Smooth muscle cell (in vitro differentiated cells): ENCODE data around the gene COBL. TPM values are rescaled to one million over a fixed set of nuclear protein-coding genes. Genes with fewer than 3 reads are reported as not detected.

Experiments used
- DNase-seq: peaks from one replicate; lab custom pipeline; 2025; ENCODE audit not compliant: unreplicated experiment; lab: John Stamatoyannopoulos, UW
- H2AFZ ChIP-seq: fragments of 200-600 bp; sonication (generic); 2 replicates; pipeline ENCODE4 v1.6.0; 2016; ENCODE audit warnings: antibody characterized with exemption, low read depth, mild to moderate bottlenecking
- H3F3A ChIP-seq: fragments of 200-600 bp; sonication (generic); 2 replicates; pipeline ENCODE4 v1.6.0; 2017; ENCODE audit warnings: antibody characterized with exemption, low read depth
- H3K27ac ChIP-seq: fragments of 200-600 bp; sonication (generic); 2 replicates; pipeline ENCODE4 v1.5.1; 2016; ENCODE audit warnings: low read depth, mild to moderate bottlenecking
- H3K27me3 ChIP-seq: fragments of 200-600 bp; sonication (generic); 2 replicates; pipeline ENCODE4 v1.6.1; 2016; ENCODE audit warnings: low read depth, mild to moderate bottlenecking
- H3K36me3 ChIP-seq: fragments of 200-600 bp; sonication (generic); 2 replicates; pipeline ENCODE4 v1.5.1; 2016; ENCODE audit warnings: low read depth
- H3K4me1 ChIP-seq: fragments of 200-600 bp; sonication (generic); 2 replicates; pipeline ENCODE4 v1.5.1; 2016; ENCODE audit warnings: low read depth
- H3K4me2 ChIP-seq: fragments of 200-600 bp; sonication (generic); 2 replicates; pipeline ENCODE4 v1.6.0; 2016; ENCODE audit warnings: mild to moderate bottlenecking
- H3K4me3 ChIP-seq: fragments of 200-600 bp; sonication (generic); 2 replicates; pipeline ENCODE4 v1.5.1; 2016; ENCODE audit warnings: mild to moderate bottlenecking
- H3K79me2 ChIP-seq: fragments of 200-600 bp; sonication (generic); 2 replicates; pipeline ENCODE4 v1.6.0; 2016; ENCODE audit warnings: low read depth, mild to moderate bottlenecking
- H3K9ac ChIP-seq: fragments of 200-600 bp; sonication (generic); 2 replicates; pipeline ENCODE4 v1.6.0; 2016; ENCODE audit warnings: low read depth
- H3K9me3 ChIP-seq: fragments of 200-600 bp; sonication (generic); replicated peaks from 2 replicates; pipeline ENCODE4 v1.5.1; 2016; ENCODE audit warnings: low read depth
- H4K20me1 ChIP-seq: fragments of 200-600 bp; sonication (generic); 2 replicates; pipeline ENCODE4 v1.6.0; 2016; ENCODE audit warnings: low read depth
- WGBS: methylation state at CpG from one replicate; pipeline ENCODE4 v1.1.7; 2016; ENCODE audit warnings: low lambda C conversion rate; 5-methylcytosine and 5-hydroxymethylcytosine counted together
- polyA plus RNA-seq: library from polyadenylated mRNA; unstranded; fragments of >200 nt; fragmentation: Nextera tagmentation; extraction: Ambion mirVana; gene quantifications from 2 replicates; pipeline ENCODE4 v1.2.1, GENCODE V29; 2016
- total RNA-seq: library from RNA; depleted of rRNA; stranded (reverse); fragments of >200 nt; gene quantifications from 2 replicates; pipeline ENCODE4 v1.2.3, GENCODE V29; 2014
- TF ChIP-seq, protein P1 (sequence below): fragments of 200-600 bp; sonication (generic); IDR thresholded peaks from 2 replicates; pipeline ENCODE4 v1.5.1; 2017; ENCODE audit warnings: borderline replicate concordance, mild to moderate bottlenecking, antibody characterized with exemption; ENCODE audit not compliant: insufficient read depth, poor library complexity, severe bottlenecking

The COBL gene
- total and polyA plus RNA-seq, 2 experiments from 2014 or later: 0.47 to 2.8 TPM

DNA sequence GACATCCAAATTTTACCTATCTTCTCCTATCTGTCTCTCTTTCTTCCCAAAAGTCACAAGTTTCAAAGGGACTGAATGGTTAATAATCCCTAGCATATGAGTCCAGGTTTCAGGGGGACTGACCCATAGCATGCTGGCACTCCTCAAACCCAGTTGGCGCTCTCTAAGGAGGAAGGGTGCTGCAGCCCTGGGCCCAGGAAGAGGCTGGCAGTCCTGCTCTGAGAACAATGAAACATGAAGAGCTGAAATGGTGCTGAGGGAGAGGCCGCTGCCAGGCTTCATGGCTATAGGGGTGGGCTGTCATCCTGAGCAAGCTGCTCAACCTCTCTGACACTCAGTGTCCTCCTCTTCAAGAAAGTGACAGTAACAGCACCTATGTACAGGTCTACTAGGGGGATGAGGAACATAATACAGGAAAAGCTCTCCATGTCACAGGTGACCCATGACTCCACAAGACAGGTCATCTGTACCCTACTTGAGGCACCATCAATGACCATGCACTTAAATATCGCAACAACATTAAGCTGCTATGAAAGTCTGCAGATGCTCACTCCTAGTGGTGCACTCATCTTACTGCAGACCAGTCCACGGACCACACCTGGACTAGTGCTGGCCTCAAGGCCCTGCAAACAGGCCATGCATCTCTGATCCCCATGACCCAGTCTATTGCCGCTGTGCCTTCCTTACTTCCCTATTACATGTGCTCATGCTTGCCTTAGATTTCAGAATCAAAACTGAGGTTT is 17.0 kb downstream of the COBL start:
- Histone ChIP-seq H3K9ac (no peak overlapping the region), H3K4me2 (no peak overlapping the region), H3K9me3 (no peaks in the 10 kb centered on the region), H3K36me3 (no peaks in the 10 kb centered on the region), H3K79me2 (no peaks in the 10 kb centered on the region), H3F3A (no peaks in the 10 kb centered on the region), H4K20me1 (no peaks in the 10 kb centered on the region), H3K27me3 (no peaks in the 10 kb centered on the region), H2AFZ (no peak overlapping the region), H3K27ac (no peak overlapping the region), H3K4me1 (no peaks in the 10 kb centered on the region), H3K4me3 (no peak overlapping the region)
- WGBS: 96% methylated on average over 5 of the region's 5 CpGs
- DNase-seq: no peak
- TF ChIP-seq, protein P1, sequence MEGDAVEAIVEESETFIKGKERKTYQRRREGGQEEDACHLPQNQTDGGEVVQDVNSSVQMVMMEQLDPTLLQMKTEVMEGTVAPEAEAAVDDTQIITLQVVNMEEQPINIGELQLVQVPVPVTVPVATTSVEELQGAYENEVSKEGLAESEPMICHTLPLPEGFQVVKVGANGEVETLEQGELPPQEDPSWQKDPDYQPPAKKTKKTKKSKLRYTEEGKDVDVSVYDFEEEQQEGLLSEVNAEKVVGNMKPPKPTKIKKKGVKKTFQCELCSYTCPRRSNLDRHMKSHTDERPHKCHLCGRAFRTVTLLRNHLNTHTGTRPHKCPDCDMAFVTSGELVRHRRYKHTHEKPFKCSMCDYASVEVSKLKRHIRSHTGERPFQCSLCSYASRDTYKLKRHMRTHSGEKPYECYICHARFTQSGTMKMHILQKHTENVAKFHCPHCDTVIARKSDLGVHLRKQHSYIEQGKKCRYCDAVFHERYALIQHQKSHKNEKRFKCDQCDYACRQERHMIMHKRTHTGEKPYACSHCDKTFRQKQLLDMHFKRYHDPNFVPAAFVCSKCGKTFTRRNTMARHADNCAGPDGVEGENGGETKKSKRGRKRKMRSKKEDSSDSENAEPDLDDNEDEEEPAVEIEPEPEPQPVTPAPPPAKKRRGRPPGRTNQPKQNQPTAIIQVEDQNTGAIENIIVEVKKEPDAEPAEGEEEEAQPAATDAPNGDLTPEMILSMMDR: no peak

DNA sequence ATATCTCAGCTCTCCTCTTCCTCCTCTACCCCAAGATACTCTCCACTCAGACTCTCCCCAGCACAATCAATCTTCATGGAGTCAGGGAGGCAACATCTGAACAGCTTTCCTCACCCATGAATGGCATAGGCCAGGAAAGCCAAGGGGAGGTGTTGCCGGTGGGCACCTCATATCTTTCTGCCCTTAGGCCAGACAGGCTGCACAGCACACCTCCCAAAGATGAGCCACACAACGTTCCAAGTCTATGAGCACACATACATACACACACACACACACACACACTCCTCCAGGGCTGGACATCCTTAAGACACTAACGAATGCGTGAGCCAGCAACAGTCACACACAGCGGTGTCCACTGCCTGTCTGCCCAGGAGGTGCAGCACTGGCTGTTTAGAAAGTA is 17.7 kb downstream of the COBL start:
- WGBS: 89% methylated on average over 5 of the region's 5 CpGs
- no peak for DNase-seq
- H3K9me3 ChIP-seq: no peaks in the 10 kb centered on the region
- H3K79me2 ChIP-seq: no peaks in the 10 kb centered on the region
- H3K4me3 ChIP-seq: no peak overlapping the region
- no peaks in the 10 kb centered on the region for H3K27me3 ChIP-seq
- no peaks in the 10 kb centered on the region for H3K4me1 ChIP-seq
- H2AFZ ChIP-seq: no peak overlapping the region
- H3F3A ChIP-seq: no peaks in the 10 kb centered on the region
- no peaks in the 10 kb centered on the region for H3K36me3 ChIP-seq
- TF ChIP-seq, protein P1: no peak
- H3K9ac ChIP-seq: no peak overlapping the region
- no peaks in the 10 kb centered on the region for H4K20me1 ChIP-seq
- H3K4me2 ChIP-seq: no peak overlapping the region
- H3K27ac ChIP-seq: no peak overlapping the region

DNA sequence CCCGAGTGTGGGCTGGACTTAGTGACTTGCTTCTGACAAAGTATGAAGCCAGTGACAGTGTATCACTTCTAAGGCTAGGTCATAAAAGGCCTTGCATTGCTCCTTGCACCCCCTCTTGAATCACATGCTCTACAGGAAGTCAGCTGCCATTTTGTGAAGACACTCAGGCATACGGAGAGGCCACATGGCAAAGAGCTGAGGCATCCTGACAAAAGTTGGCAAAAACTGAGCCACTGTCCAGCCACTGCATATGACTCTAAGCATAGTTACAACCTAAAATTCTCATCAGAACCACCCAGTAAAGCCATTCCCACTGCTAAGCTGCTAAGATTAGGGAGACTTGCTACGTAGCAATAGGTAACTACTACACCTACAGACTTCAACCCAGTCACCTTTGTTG is 18.6 kb downstream of the COBL start:
- Histone ChIP-seq H3K9me3 (no peaks in the 10 kb centered on the region), H3F3A (no peaks in the 10 kb centered on the region), H3K79me2 (no peaks in the 10 kb centered on the region), H3K27ac (no peak overlapping the region), H2AFZ (no peak overlapping the region), H3K4me2 (no peak overlapping the region), H3K4me3 (no peak overlapping the region), H3K4me1 (no peaks in the 10 kb centered on the region), H3K36me3 (no peaks in the 10 kb centered on the region), H3K9ac (no peak overlapping the region), H4K20me1 (no peaks in the 10 kb centered on the region), H3K27me3 (no peaks in the 10 kb centered on the region)
- WGBS: 70% methylated on average over 3 of the region's 3 CpGs
- DNase-seq: no peak
- TF ChIP-seq, protein P1: no peak
